ENCODE results near the gene SENP8.

Gene SENP8

DNA sequence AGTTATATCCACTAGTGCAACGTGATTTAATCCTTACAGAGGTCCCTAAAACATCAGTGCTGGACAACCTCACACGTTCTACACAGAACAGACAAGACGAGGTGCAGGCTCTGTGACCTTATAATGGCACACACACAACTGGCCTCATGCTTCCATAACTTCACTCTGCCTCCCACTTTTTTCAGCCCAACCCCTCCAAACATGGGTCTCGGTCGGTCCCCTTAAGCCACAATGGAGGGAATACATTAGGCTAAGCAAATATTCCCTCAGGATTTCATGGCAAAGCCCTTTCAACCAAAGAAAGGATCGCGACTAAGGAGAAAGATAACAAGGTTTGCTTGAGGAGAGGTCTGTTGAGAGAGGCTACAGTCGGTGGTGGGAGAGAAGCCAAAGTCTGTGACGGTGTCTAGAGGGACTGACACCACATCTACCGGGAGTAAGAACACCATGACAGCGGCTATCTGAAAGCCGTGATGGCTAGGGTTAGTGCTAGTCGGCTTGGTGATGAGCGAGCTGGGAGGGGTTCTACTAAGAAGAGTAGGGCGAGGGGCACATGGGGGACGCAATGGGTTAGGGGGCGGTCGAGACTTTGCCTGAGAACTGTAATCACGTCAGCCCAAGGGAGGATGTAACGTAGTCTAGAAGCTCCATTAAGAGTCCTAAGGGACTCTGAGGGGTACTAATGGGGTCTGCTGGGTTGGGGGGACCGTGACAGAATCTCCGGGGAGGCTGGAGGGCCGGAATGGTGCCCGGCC is 1.3 kb upstream of the SENP8 start:
- peak; percentile 31 for DNase-seq

DNA sequence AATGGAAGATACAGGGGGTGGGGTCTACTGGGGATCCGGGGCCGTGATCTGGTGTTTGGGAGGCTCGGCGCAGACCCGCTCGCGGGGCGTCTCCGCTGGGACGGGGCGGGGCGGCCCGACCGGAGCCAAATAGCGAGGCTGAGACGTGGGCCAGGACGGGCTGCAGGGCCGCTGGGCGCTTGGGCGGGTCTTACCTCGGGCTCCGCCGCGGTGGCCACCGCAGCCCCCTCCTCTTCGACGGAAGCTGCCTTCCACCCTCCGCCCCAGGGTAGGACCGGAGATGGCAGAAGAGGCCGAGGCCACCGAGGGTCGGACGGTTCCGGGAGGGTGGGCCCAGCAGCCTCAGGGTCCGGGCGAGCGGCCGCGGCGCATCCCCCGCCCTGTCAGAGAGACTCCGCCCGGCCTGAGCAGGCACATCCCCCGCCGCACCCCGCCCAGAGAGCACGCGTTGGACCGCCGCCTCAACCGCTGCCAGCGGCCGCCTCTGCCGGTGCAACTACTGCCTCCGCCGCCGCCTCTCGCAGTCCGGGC is 652 bp upstream of the SENP8 start:
- peak; percentile 53 for DNase-seq

DNA sequence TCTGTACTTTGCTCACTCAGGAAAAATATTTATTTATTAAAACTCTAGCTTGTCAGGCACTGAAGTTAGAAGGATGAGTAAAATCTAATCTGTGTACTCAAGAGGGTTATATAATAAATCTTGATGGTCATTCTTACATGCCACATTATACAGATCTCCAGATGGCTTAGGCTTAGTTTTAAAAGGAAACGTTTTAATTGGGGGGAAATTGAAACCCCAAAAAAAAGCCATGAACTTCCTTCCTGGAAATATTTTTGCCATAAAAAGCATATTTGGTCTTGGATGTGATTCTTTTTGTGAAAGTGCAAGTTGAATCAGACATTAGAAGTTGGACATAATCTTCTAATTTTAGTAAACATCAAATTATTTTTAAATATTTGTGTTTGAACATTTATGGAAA is 6.0 kb downstream of the SENP8 start:
- no peak for DNase-seq

DNA sequence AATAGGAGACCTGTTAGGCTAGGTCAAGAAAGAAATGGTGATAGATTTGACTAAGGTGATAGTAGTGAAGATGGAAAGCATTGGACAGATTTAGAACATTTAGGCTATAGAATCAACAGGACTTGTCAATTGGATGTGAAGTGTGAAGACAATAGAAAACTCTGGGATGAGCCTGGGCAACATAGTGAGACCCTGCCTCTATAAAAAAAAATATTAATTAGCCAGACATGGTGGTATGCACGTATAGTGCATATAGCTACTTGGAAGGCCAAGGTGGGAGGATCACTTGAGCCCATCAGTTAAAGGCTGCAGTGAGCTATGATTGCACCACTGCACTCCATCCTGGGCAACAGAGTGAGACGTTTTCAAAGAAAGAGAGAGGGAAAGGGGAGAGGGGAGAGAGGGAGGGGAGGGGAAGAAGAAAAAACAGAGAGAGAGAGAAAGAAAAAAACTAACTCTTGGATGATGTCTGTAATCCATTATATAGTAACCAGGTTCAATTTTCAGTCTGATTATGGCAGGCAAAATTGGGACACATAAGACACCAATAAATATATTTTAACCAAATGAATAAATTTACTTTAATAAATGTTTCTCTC is 9.6 kb downstream of the SENP8 start:
- DNase-seq = no peak

DNA sequence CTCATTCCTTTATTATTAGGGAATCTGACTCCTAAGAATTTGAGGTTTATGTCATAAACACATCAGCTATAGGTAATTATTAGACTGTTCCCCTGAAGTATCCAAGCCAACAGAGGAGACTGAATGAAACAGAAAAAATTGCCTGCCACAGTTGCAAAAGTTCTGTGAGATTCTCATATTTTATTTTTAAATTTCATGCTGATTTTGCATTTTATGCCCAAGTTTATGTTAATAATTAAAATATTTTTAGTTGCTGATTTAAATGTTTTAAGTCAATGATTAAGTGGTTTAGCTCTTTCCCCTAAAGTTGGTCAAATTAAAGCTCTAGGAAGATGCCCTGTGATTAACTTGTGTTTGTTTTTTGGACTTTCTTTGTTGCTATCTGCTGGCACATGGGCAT is 10.2 kb downstream of the SENP8 start:
- no peak for DNase-seq

DNA sequence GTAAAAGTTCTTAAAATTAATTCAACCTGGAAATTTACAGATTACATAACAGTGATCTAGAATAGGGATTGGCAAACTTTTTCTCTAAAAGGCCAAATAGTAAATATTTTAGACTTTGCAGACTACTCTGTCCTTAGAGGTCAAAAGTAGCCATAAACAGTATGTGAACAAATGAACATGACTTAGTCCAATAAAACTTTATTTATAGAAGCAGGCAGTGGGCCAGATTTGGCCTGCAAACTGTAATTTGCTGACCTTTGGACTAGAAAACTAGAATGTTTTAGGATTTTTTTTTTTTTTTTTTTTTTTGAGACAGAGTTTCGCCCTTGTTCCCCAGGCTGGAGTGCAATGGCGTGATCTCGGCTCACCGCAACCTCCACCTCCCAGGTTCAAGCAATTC is 12.1 kb downstream of the SENP8 start:
- no peak for DNase-seq

DNA sequence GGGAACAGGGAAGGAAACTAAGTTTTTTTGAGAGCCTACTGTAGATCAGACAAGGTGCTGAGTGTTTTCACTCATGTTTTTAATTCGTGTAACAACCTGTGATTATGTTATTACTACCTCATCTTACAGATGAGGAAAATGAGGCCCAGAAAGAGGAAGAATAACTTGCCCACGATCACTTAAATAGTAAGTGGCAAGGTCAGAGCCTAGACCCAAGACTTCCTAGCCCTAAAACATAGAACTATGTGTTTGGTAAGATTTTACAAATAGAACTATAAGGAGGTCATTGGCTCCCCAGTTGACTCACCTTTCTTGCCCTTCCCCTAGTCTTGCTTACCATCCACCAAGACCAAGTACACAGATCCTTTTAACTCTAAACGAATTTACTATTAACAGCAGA is 13.7 kb downstream of the SENP8 start:
- no peak for DNase-seq

DNA sequence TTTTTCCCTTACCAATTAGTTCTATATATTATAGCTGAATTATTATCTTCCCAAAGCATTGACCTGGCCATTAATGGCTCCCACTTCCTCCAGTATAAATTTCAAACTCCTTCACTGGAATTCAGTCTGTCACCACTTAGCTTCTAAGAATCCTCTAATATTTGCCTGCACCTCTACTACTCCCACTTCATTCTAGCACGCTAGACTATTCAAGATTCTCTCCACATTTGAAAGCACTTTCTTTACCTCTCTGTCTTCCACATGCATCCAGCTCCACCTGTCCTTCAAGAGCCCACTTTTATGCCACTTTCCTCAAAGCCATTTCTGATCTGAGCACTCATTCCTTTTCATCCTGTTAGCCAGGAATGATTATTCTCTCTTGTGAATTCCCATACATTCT is 15.0 kb downstream of the SENP8 start:
- DNase-seq = no peak

DNA sequence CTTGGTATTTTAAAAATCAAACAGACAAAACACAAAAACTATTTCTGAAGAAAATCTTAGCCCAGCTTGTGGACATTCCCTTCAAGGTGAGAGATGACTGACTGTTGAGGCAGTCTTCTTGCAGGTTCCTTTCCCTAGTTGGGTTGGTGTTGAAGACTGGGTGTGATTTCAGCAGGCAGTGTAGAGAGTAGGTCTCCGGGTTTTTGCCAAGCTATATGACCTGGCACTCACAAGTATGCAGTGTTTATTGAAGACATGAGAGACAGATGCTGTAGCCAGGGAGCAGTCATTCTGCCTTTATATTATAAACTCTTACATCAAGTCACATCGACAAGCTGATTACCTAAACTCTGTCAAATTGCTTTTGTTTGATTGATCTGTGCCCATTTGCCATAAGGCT is 17.5 kb downstream of the SENP8 start:
- peak; percentile 77 for DNase-seq

DNA sequence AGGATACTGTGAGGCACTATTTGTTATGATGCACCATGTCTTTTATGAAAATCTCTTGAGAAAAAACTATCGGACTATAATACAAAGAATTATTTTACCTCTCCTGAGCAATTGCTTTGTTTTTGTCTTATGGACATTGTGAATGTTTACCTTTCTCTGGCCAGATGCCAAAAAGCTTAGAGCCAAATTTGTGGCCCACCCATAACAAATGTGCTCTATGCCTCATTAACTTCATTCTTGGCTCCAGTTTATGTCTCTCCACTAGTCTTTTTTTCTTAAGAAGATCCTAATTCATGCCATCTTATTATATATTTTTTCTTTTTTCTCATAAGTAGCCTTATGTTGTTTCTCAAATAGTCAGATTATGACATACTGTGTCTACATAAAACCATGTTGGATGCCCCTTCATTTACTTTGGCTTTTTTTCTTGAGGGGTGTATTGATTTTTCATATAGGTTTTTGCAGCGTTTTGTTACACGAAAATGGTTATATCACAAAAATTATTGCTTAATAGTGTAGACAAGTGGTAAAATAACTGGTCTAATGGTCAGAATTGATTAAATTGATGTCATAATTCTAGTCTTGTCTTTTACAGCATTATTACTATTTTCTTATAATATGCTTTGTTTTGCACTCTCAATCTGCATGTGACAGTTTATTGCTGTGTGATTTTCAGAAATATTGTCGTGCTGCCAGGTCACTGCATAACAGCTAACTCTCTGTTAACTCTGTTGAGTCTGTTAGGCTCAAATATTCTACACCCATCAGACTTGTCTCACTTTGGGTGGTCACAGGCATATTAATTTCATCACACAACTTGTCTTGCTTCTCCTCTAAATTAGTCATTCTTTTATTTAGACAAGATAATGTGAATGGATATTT is 18.2 kb downstream of the SENP8 start:
- peak; percentile 86 for DNase-seq

DNA sequence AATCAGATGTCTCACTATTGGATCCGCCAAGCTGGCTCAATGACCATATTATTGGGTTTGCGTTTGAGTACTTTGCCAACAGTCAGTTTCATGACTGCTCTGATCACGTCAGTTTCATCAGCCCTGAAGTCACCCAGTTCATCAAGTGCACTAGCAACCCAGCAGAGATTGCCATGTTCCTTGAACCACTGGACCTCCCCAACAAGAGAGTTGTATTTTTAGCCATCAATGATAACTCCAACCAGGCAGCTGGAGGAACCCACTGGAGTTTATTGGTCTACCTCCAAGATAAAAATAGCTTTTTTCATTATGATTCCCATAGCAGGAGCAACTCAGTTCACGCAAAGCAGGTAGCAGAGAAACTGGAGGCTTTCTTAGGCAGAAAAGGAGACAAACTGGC is 21.5 kb downstream of the SENP8 start:
- DNase-seq = no peak

DNA sequence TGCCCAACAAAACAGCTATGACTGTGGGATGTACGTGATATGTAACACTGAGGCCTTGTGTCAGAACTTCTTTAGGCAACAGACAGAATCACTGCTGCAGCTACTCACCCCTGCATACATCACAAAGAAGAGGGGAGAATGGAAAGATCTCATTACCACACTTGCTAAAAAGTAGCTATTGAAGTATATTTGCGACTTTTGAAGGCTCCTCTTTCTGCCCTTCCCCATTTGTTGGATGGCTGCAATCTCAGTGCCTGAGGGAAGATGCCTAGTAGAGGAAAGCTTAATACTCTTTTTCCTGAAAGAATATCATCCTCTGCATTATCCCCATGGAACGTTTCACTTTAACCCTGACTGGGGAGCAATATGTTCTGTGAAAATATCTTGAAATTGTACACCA is 21.9 kb downstream of the SENP8 start:
- DNase-seq = no peak

DNA sequence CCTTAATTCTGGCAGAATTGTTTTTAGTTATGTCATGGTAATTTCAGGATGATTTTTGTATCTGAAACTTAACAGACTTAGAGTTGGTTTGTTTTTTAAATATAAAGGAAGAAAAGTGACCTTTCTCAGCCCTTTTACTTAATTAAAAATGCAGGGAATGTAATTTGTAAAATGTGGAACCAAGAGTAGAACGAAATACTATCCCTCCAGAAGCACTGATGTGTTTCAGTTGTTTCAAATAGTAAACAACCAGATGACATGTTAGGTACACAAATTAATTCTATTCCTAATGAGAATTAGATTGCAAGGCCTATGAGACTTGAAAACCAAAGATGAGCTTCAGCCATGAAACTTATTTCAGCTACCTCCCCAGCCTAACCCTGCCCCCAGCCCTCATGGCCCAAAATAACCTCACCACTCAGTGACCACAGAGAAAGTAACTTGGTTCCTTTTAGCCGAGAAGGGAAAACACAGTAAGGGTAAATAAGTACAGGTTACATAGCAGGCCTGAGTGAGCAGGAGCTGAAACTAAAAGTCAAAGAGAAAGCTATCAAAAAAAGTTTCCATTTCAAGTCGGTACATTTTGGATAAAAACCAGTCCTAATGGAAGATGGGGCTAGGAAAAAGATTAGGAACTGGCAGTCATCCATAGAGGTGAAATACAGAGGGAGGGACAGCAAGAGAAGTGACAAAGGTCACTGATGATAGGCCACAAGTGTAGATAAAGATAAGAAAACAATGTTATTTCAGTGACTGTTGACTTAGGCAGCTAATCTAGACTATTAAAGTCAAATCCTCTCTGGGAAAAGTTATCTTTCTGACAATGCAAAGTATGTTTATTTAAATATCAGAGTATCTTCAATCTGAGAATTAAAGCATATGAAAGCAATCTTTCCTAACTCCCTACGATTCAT is 23.2 kb downstream of the SENP8 start:
- no peak for DNase-seq

DNA sequence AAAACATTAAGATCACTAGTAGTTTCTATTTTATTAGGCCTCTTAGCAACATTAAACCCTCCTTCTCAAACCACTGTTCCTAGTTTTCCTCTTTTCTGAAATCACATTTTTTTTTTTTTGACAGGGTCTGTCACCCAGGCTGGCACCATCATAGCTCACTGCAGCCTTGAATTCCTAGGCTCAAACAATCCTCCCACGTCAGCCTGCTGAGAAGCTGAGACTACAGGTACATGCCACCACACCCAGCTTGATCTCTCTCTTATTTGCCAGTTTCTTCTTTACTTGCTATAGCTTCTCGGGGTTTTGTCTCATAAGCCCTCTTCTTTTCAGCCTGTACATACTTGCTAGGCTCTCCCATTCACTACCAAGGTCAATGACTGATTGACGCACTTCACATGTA is 28.0 kb downstream of the SENP8 start:
- DNase-seq = no peak

DNA sequence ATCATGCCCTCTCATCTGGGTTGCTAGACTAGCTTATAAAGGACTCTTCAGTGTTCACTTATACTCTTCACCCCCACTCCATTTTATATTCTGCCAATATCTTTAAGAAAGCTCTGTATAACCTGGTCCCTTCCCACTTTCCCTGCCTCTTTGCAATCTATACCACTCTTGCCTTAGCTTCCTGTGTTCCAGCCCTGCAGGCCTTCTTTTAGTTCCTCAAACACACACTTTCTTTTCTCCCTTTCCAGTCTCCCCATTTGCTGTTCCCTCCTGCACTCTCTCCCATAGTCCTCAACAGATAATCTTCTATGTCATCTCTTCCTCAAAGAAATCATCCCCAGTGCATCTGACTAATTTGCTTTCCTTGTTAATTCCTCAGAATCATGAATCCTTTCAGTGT is 28.7 kb downstream of the SENP8 start:
- no peak for DNase-seq

DNA sequence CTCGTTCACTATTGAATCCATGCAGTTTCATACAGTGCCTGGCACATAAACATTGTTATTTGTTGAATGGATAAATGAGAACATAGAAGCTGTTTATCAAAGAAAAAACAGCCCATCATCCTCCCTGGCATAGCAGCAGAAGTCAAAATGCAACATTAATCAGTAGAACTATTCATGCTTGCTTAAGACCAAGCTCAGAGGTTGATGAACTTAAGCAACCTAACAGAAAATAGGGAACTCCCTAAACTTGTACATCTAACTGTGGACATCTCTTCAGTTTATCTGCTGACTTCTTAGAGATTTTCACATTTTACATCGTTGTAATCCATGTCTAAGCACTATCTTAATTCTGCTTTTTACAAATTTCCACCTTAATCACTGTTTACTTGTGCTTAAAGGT is 29.2 kb downstream of the SENP8 start:
- no peak for DNase-seq

DNA sequence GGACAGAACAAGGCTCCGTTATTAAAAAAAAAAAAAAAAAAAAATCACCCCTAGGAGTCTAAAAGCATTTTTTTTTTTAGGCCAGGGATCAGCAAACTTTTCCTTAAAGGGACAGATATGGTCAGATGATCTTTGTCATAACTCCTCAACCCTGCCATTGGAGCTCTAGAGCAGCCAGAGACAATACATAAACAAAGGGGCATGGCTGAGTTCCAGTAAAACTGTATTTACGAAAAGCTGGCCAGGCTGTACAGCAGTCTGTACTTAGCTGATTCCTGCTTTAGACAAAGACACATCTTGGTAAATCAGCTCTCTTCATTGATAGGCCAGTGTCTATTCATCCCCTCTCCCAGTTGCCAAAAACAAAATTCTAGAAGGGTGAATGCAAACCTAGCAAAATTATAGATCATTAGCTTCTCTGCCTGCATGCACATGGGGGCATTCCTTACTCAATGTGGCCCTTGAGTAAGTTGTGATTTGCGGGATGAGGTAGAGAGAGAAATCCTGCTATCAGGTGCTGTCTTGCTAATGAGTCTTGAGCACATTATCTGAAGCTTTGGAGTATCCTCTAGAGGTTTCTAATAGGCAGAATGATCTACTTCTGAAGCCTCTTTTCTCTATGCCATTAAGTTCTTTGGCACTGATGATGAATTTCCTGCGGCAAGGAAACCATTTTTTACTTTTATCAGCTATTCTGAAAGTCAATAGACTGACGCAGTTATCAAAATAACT is 35.2 kb downstream of the SENP8 start:
- peak; percentile 41 for DNase-seq

DNA sequence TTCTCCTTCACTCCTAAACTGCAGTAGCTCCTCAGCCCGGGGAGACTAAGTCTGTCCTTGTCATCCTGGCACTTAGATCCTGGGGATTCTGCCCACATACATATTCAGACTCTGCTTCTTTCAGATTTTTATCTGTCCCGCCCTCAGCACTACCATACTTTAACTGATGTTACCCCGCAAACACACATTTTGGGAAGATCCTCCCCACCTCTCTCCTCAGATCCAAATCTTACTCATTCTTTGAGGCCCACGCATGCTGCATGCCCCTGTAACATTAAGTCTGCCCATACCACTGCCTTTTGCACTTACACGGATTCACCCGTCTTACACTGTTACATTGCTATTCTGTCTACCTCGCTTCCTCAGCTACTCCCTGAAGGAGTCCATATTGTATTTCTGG is 36.1 kb downstream of the SENP8 start:
- peak; percentile 45 for DNase-seq

DNA sequence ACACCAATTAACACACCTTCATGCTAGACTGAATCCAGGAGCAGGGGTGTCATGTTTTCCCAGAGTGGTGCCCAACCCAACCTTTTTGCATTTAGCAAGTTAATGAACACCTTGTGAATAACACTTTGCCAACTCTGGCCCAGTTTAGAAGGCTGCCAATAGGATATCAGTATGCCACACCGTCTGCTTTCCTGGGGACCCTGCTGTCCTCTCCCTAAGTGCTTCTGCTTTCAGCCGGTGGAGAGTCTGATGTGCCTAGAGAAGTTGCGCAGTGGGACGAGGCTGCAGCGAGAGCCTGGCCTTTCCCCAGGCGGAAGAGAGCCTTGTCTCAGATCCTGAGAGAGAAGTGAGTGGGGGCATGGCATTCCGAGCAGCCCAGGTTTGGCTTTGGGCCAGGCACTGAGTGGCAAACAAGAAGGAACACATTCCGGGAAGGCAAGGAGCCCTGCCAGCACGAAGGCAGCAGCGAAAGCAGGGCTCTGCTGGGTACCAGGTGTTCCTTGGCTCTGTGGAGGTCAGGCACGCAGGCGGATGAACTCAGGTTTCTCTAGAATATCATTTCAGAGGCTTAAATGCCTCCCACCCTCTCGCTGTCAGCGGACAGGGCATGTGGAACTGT is 36.9 kb downstream of the SENP8 start:
- DNase-seq = peak; percentile 99

DNA sequence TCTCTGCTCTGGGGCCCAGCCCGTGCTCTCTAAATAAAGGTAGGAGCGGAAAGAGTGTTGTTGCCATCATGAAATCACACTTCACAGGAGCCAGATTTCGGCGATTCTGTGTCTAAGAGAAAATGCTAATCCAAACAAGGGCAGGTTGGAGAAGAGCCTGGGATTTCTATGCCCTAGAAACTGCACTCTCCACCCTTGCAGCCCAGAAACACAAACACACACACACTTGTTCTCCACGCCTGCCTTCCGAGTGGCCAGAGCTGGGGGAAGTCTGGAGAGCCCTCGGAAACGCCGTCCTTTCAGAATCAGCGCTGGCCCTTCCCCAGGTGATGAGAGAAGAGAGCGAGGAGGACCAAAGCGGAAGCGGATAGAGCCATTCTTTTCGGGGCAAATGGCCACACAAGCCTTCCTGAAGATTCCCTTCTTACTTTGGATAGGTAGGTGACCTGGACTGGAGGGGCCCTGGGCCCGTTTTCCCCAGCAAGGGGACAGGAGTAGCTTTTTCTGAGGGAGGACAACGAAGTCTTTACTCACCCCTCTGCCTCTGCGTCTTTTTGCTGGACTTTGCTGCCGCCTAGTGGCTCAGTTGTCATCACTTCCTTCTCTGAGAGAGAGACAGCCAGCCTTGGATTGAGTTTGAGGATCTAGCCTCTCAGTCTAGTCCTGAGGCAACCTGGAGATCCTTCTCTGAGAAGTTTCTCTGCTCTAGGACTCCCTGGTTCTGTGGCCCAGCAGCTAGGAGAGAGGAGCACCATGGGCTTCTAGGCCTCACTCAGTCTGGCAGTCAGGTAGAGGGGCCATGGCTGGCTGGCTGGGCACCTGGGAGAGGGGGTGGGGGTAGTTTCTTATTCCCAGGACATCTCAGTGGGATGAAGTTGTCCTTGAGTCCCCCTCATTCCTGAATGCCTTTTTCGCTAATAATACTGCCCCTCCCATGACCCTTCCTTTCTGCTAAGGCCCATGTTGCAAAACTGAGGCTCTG is 37.7 kb downstream of the SENP8 start:
- DNase-seq = peak; percentile 84

Data from NCI-H2171 treated with DMSO at 0.1 percent for 48 hours (cell line).